ENCODE measurements around the gene SNX3.

GRCh38 chr6:108250240-108250866 is 10.5 kb downstream of the SNX3 start:
- no peak for TF ChIP-seq CTCF (IDR thresholded peaks at IDR 0.05)
- no peak for TF ChIP-seq EP300 (IDR thresholded peaks at IDR 0.05)

All from tibial nerve (tissue), 4 donors.